Motor neuron (in vitro differentiated cells): ENCODE measurements around the gene CHRNA9. TPM values are rescaled to one million over a fixed set of nuclear protein-coding genes. Genes with fewer than 3 reads are reported as not detected.

Experiments
- ATAC-seq, 8 experiments: fragments of 200-7000 bp; cut with Tn5 transposase; replicated peaks in 6 of 8; 2 replicates each; pipeline ENCODE4 v1.8.0; 2021; ENCODE audit warnings: mild to moderate bottlenecking in 8 of 8, moderate library complexity in 8 of 8
- H3K27ac ChIP-seq, 2 donors: fragments of 250-450 bp; sonication (Bioruptor Pico); 2 replicates each; pipeline ENCODE4 v1.9.0; 2021; ENCODE audit warnings: antibody characterized with exemption in 2 of 2, mild to moderate bottlenecking in 2 of 2, moderate library complexity in 1 of 2
- H3K4me1 ChIP-seq, 2 donors: fragments of 250-450 bp; sonication (Bioruptor Pico); replicated peaks in 1 of 2; 2 replicates each; pipeline ENCODE4 v1.6.1; 2021; ENCODE audit warnings: antibody characterized with exemption in 2 of 2, mild to moderate bottlenecking in 2 of 2, moderate library complexity in 1 of 2
- H3K4me3 ChIP-seq, 5 donors: fragments of 250-450 bp; sonication (Bioruptor Pico); 2 replicates each; pipeline ENCODE4 v1.9.0; 2021; ENCODE audit warnings: antibody characterized with exemption in 5 of 5, mild to moderate bottlenecking in 5 of 5, moderate library complexity in 4 of 5
- WGBS, 10 experiments: fragments of 450-650 bp; shearing (Covaris generic); methylation state at CpG; one replicate each; pipeline ENCODE4 v1.0.0; 2022; 5-methylcytosine and 5-hydroxymethylcytosine counted together
- in situ Hi-C, 9 experiments: fragments of 400-800 bp; cut with MboI; loops; one replicate each; pipeline ENCODE4 v1.15.0; 2021; ENCODE audit warnings: low sequenced_read_pairs in 9 of 9, low pct_unique_long_range_greater_than_20kb in 2 of 9; ENCODE audit not compliant: unreplicated experiment in 9 of 9
- total RNA-seq, 8 experiments: library from RNA; unstranded; fragments of 300-600 nt; gene quantifications; 2 replicates each; pipeline versions ENCODE4 v1.2.3 to v1.2.4, GENCODE V29; 2022

Gene CHRNA9
- total RNA-seq, 8 experiments from 2014 or later = 0.08 to 3.5 (median 0.44) TPM

DNA sequence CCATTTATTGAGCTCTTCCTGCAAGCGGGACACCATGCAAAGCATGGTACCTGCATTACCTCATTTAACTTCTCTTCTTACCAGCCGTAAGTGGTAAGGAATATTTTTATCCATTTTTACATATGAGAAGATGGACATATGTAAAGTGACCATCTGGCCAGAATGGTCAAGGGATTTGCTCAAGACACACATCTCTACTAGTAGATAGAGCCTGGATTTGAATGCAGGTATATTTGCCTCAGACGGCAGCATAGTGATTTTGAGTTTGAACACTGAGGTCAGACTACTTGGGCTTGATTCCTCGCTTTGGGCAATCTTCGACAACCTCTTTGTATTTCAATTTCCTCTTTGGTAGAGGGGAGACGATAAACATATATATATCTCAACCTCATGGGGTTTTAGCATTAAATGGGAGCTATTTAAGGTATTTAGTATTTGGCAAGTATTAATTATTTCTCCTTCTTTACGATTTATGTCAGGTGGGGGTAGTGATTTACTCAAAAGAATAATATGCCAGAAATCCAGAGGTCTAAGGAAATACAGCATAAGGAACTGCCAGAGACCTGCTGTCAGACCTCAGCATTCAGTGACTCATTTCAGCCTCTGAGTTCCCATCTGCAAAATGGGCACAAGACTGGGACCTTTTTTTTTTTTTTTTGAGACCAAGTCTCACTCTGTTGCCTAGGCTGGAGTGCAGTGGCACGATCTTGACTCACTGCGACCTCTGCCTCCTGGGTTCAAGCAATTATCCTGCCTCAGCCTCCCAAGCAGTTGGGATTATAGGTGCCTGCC lies 34.6 kb upstream of the CHRNA9 start:
- in situ Hi-C loops = loop anchor here in 5 of 9 experiments (25.0 kb wide), 2 partner anchors 138 to 238 kb away; partner anchors contain the start of gene N4BP2 (in 5 of the 5)
- H3K4me3 ChIP-seq = no peak overlapping the region
- ATAC-seq = no peak
- no peak overlapping the region for H3K27ac ChIP-seq
- WGBS, 10 experiments = 60 to 100% (median 84%) methylated on average over 1 to 7 of the region's 9 CpGs
- no peaks in the 10 kb centered on the region for H3K4me1 ChIP-seq

DNA sequence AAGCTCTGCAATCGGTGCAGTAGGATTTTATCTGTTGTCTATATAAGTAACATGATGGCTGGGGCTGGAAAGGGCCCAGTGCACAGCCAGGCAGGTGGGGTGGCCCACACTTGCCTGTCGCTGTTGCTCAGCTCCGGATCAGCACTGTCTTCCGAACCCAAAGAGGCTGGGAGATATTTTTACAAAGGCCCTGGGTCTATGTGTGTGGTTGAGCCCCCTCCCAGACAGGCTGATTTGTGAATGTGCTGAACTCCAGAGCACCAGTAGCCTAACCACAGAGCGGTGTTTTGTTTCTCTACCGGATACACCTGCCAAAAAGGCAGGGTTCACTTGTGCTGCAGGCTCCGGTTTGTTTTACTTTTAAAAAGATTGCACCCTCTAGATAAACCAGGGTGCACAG lies 33.5 kb upstream of the CHRNA9 start:
- ATAC-seq = no peak
- in situ Hi-C loops = loop anchor here in 5 of 9 experiments (25.0 kb wide), 2 partner anchors 139 to 239 kb away; partner anchors contain the start of gene N4BP2 (in 5 of the 5)
- Histone ChIP-seq H3K4me1 (peaks cover 0 to 2% of the 10 kb centered on the region in 2 donors), H3K27ac (no peak overlapping the region), H3K4me3 (no peak overlapping the region)
- 66 to 100% (median 83%) methylated on average over 1 to 6 of the region's 7 CpGs; no CpG with 5 or more reads in 3 of the 10 experiments for WGBS, 10 experiments

DNA sequence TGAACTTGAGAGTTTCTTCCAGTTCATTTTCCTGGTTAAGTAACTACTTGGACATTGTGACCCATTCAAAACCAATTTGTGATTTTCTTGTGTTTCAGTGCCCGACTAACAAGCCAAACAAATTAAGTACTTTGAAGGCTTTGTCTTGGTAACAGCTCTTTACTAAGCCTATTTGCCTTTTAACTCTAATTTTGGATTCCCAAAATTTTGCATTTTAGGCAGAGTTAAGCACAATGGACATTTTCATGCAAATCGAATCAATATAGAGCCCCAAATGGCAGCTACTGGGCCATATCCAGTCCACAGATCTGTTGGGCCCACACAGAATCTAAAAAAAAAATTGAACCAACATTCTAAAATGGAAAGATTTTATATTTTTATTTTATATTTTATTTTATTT lies 31.4 kb upstream of the CHRNA9 start:
- Histone ChIP-seq H3K27ac (no peak overlapping the region), H3K4me1 (peaks cover 0 to 3% of the 10 kb centered on the region in 2 donors), H3K4me3 (no peak overlapping the region)
- 33 to 100% (median 85%) methylated on average over 1 to 2 of the region's 2 CpGs for WGBS, 10 experiments
- no peak for ATAC-seq
- in situ Hi-C loops = loop anchor here in 5 of 9 experiments (25.0 kb wide), 2 partner anchors 141 to 241 kb away; partner anchors contain the start of gene N4BP2 (in 5 of the 5)

DNA sequence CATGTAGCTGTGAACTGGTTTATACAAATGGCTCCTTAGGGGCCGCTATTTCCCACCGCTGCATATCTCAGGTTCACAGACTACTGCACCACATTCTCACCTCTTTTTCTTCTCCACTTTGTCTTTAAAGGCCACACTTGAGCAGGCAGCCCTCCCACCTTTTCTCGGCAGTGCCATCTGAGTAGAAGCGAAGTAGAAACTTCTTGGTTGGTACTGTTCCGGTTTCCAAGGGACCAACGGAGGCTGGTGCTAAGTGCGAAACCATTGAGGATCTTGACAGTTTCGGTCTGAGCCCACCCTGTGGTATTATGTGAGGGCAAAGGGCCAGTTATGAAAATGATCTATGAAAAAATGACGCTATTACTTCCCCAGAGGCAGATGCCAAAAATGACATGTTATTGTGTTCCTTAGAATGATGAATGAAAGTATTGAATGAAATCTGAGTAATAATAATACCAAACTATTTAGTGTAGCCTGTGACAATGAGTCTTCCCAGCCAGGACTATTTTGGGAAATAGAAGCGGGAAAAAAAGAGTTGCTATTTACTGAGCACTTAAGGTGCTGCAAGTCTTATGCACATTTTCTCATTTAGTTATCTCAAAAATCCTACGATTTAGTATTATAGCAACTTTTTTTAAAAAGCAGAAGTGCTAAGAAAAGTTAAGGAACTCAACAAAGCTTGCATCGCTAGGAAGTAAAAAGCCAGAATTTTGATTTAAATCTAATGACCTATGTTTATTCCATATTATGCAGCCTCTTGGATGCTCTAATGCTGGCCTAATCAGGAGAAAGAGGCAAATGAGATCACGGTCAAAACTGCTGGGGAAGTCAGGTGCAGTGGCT lies 29.6 kb upstream of the CHRNA9 start:
- peaks cover 2 to 10% of the 10 kb centered on the region in 2 donors for H3K4me1 ChIP-seq
- in situ Hi-C loops = loop anchor here in 5 of 9 experiments (25.0 kb wide), 2 partner anchors 143 to 243 kb away; partner anchors contain the start of gene N4BP2 (in 5 of the 5)
- H3K27ac ChIP-seq = no peak overlapping the region
- H3K4me3 ChIP-seq = no peak overlapping the region
- WGBS, 10 experiments = 45 to 100% (median 73%) methylated on average over 2 to 12 of the region's 13 CpGs
- ATAC-seq = no peak

DNA sequence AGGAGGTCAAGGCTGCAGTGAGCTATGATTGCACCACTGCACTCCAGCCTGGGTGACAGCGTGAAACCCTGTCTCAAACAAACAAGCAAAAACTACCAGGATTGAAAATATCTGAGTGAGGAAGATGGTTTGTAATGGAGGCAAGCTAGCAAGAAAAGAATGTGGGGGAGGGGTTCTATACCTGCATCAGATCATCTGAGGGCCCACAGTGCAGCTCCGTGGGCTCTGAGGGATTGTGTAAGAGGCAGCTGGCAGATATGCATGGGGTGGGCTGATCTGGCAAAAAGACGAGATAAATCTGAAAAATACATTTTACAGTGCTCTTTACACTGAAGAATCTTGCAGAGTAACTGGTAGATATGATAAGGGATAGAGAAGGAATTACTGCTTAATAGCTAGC lies 28.9 kb upstream of the CHRNA9 start:
- no peak for ATAC-seq
- 20 to 80% (median 60%) methylated on average over 1 to 3 of the region's 3 CpGs; no CpG with 5 or more reads in 3 of the 10 experiments for WGBS, 10 experiments
- in situ Hi-C loops = loop anchor here in 5 of 9 experiments (25.0 kb wide), 2 partner anchors 144 to 244 kb away; partner anchors contain the start of gene N4BP2 (in 5 of the 5)
- peaks cover 2 to 10% of the 10 kb centered on the region in 2 donors for H3K4me1 ChIP-seq
- H3K4me3 ChIP-seq = no peak overlapping the region
- no peak overlapping the region for H3K27ac ChIP-seq

DNA sequence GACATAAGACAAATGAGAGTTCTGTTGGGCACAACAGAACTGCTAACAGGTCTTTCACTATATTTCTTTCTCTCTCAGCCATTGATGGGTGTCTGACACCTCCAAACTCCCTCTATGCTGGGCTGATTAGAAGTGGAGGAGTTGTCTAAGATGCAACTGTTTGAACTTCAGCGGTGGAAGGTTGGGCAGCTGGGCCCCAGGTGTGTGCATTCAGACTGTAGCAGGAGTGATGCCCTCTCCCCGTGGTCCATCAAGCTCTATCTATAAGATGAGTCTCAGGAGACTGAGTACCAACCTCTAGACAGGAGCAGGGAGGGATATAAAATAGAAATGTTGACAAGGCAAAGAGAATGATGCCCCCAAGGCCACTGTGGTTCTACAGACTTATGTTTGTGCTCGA lies 28.2 kb upstream of the CHRNA9 start:
- WGBS, 10 experiments = 0 to 92% (median 35%) methylated on average over 1 to 3 of the region's 3 CpGs; no CpG with 5 or more reads in 4 of the 10 experiments
- no peak for ATAC-seq
- no peak overlapping the region for H3K4me3 ChIP-seq
- in situ Hi-C loops = loop anchor here in 5 of 9 experiments (25.0 kb wide), 2 partner anchors 145 to 245 kb away; partner anchors contain the start of gene N4BP2 (in 5 of the 5)
- no peak overlapping the region for H3K27ac ChIP-seq
- peaks cover 6 to 14% of the 10 kb centered on the region in 2 donors for H3K4me1 ChIP-seq

DNA sequence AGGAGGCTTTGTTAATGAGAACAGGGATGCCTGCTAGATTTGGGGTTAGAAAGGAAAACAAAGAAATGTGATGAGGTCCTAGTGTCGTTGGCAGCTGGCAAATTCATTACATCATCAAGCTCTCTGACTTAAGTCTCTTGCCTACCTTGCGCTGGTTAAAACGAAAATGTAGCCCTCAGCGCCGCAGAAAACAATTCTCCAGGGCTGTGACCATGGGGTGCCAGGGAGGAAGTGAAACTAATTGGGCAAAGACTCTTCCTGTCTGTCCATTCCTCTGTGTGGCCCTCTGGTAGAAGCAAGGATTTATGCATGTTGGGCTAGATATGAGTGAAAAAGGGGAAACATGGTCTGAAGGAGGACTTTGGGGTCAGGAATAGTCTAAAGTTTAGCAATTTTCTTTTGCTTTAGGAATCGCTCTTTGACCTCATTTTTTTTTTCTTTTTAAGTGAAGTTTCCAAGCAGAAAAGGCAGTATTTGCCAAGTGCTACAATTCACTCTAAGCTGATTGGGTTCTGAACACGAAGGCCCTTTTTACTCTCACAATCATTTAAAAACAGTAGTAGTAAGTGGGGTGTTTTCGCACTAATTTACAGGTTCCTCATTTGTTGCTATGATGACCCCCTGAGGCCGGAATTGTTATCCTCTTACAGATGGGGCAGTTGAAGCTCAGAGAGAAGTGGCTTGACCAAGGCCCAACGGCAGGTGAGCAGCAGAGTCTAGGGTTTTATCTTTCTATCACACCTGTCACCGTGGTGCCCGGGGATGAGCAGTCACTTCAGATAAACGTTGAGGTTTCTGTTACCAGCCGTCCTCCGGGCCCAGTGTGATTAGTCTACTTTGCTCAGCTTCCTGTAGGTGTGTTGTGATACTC lies 27.3 kb upstream of the CHRNA9 start:
- no peak overlapping the region for H3K27ac ChIP-seq
- no peak for ATAC-seq
- in situ Hi-C loops = loop anchor here in 5 of 9 experiments (25.0 kb wide), 2 partner anchors 146 to 246 kb away; partner anchors contain the start of gene N4BP2 (in 5 of the 5)
- WGBS, 10 experiments = 42 to 87% (median 76%) methylated on average over 3 to 14 of the region's 15 CpGs
- peaks cover 9 to 20% of the 10 kb centered on the region in 2 donors for H3K4me1 ChIP-seq
- H3K4me3 ChIP-seq = no peak overlapping the region

DNA sequence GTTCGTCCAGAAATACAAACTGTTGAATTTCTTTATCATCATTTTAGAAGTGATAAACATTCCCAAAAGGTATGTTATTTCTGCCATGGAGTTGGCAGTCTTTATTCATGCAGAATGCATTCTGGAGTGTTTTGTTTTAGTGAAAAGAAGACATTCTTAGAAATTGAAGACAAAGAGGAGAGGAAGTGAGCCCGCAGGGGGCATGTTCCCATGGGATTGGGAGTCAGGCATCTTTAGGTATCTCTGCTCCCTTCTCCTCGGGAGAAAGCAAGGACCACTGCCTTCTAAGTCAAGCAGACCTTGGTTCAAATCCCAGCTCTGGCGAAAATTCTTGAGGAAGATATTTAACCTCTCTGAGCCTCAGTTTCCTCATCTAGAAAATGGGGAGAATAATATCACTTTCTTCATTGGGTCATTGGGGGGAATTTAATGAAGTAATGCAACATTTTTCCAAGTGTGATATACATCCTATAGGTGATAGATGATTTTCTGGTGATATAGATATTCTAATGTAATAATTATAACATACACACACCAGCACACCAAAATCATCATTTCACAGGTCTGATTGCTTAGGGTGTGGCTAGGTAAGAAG lies 26.5 kb upstream of the CHRNA9 start:
- Histone ChIP-seq H3K4me1 (peaks cover 9 to 20% of the 10 kb centered on the region in 2 donors), H3K27ac (no peak overlapping the region), H3K4me3 (no peak overlapping the region)
- no peak for ATAC-seq
- in situ Hi-C loops = loop anchor here in 5 of 9 experiments (25.0 kb wide), 2 partner anchors 146 to 246 kb away; partner anchors contain the start of gene N4BP2 (in 5 of the 5)
- WGBS, 10 experiments = 40 to 100% (median 77%) methylated on average over 1 to 4 of the region's 4 CpGs; no CpG with 5 or more reads in 1 of the 10 experiments

DNA sequence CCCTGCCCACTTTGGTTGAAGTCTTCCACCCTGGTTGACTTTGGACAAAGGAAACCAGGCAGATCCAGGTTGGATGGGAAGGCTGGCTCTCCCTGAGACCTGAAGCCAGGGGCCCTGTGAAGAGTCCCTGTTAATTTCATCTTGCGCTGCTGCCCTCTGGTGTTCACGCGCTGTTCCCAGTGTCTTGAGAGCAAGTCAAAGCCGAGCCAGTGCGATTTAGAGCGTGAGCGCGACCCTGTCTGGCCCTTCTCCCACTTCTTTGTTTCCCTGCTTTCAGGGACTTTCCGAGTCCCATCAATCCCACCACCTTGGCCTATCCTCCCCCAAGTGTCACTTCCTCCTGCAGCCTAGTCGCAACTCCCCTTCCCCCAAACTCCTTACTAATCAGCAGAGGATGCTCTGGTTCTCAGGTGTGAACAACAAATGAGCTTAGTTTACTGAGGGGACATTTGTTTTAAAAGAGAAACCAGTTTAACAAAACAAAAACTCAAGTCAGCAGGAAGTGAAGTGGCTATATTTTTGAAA lies 25.8 kb upstream of the CHRNA9 start:
- in situ Hi-C loops = loop anchor here in 5 of 9 experiments (25.0 kb wide), 2 partner anchors 147 to 247 kb away; partner anchors contain the start of gene N4BP2 (in 5 of the 5)

DNA sequence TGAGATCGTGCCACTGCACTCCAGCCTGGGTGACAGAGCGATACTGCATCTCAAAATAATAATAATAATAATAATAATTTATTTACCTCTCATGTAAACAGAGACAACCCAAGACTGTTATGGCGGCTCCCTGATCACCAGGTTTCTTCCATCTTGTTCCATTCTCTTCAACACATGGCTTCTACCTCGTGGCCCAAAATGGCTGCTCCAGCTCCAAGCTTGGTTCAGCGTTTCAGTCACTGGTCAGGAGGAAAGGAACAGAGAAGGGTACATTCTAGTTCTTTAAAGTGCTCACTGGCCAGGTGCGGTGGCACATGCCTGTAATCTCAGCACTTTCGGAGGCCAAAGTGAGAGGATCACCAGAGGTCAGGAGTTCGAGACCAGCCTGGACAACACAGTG lies 24.9 kb upstream of the CHRNA9 start:
- peaks cover 14 to 20% of the 10 kb centered on the region in 2 donors for H3K4me1 ChIP-seq
- in situ Hi-C loops = loop anchor here in 5 of 9 experiments (25.0 kb wide), 2 partner anchors 148 to 248 kb away; partner anchors contain the start of gene N4BP2 (in 5 of the 5)
- 70 to 100% (median 99%) methylated on average over 1 to 8 of the region's 8 CpGs; no CpG with 5 or more reads in 2 of the 10 experiments for WGBS, 10 experiments
- no peak for ATAC-seq
- H3K4me3 ChIP-seq = no peak overlapping the region
- no peak overlapping the region for H3K27ac ChIP-seq

More for the DNA sequence above, 25.8 kb upstream of the CHRNA9 start:
- Histone ChIP-seq H3K4me3 (no peak overlapping the region), H3K27ac (no peak overlapping the region), H3K4me1 (peaks cover 9 to 20% of the 10 kb centered on the region in 2 donors)
- ATAC-seq = peak; percentile 93 to 99 (median 98)
- WGBS, 10 experiments = 0 to 20% (median 4%) methylated on average over 1 to 8 of the region's 10 CpGs; no CpG with 5 or more reads in 2 of the 10 experiments

DNA sequence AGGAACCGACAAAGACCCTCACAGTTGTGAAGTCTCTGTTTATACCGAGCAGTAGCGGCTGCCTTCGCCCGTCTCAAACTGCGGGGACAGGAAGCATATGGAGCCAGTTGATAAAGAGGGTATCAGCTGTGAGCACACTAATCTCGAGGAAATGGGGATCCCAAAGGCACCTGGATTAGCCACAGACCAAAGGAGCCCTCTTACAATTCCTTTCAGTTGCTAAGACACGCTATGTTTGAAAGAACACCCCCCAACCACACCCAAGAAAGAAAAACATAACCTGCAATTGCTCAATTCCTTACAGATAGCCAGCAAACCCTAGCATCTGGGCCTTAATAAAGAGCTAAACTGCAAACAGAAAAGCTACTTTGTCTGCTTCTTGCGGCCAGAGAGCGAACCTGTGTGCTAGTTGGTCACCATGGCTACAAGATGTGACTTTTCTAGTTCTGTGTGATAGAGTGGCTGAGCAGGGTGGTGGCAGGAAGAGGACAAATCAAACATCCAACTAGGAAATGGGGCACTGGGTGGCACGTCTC lies 23.3 kb upstream of the CHRNA9 start:
- Histone ChIP-seq H3K4me3 (no peak overlapping the region), H3K4me1 (peaks cover 30 to 31% of the 10 kb centered on the region in 2 donors), H3K27ac (peak overlapping the region in 1 of 2 donors; percentile 31)
- in situ Hi-C loops = loop anchor here in 5 of 9 experiments (25.0 kb wide), 2 partner anchors 150 to 250 kb away; partner anchors contain the start of gene N4BP2 (in 5 of the 5)
- peak in 5 of 8 experiments; percentile 8 to 18 (median 13) for ATAC-seq
- 46 to 100% (median 72%) methylated on average over 1 to 10 of the region's 11 CpGs; no CpG with 5 or more reads in 3 of the 10 experiments for WGBS, 10 experiments
